HG03139 (cell line): ENCODE results near the gene BACE2.

Source experiments
- ATAC-seq: cut with Tn5 transposase; IDR thresholded peaks from one replicate; pipeline ENCODE4 v1.9.1; 2021; ENCODE audit not compliant: unreplicated experiment

BACE2 gene

DNA sequence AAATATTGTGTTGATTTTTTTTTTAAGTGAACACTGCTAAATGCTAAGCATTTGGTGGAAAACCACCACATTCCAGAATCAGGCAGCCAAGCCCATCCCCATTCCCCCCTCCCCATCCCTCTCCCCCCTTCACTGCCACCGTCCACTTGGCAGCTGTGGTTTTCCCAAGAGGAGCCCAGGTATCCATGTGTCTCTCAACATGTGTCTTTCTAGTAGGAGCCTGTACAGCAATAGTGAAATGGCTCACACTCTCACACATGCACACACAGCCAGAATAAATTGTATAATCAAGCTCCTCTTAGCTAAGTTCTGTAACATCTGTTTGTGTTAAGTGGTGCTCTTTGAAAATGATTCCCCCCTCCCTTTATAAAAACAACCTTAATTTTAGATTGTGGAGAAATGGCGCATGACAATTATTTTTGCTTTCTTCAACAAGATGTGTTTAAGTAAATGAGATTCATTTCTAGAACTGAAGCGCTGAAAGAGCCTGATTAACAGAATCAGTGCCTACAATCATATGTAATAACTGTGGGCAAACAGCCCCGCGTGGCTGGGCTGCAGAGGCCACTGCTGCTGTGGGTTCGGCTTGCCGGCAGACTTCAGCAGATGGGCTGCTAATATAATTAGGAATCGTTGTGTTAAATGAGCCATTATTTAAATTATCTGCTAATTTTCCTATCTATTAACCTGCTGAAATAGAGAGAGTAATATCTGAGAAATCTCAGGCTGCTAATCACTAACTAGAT, 43.3 kb downstream of the BACE2 start:
- ATAC-seq, result no peak

DNA sequence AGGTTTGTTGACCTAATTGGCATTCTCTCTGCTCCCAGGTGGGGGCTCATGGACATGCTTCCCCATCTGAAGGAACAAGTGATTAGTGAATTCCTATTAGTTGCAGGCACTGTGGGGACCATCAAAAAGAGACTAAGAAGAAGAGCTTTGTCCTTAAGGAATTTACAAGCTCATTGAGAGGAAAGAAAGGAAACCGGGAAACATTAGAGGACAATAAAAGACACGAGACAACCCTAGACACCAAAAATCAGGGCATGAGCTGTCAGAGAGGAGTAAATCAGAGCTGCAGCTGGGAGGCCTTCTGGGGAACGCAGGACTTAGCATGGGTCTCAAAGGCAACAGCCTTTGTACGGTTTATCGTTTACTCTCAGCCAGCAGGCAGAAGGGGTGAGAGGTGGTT, 45.1 kb downstream of the BACE2 start:
- no peak for ATAC-seq

DNA sequence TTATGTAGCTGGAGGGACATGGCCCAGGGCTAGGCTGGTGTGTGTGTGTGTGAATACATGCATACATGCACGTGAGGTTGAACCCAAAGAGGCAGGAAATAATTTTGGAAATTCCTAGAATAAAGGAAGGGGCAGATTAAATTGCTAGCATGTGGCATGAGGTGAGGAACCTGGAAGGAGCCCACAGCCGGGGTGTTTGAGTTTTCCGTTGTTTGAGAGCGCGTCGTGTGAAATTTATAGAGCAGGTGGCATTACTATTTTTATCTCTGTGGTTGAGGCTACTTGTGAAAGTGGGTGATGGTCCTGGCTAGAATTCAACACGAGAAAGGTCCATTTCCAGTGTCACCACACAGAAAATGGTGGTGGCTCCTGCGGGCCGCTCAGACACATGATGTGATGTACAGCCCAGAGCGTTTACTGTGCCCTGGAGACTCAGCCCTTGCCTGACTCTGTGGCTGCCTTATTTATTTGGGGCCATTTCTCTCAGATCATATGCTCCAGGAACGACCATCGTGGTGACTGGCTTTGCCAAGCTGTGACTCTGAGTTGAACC, 48.0 kb downstream of the BACE2 start:
- ATAC-seq, result no peak

DNA sequence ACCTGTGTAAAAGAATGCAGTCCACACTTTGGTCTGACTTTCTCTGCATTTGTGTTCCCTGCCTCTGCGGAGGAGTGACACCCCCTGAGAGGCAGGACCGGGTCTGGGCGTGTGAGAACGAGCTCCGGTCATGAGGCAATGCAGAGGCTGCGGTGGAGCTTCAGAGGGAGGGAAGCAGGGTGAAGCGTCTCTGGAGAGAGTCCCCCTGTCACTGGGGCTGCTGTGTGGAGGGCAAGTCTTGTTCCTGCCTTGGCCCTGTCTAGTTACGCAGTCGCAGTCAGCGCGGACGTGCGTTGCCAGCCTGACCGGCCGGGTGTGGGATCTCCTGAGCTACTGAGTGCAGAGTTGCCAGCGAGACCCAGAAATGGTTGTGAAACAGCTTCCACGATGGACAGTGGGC, 48.5 kb downstream of the BACE2 start:
- no peak for ATAC-seq

DNA sequence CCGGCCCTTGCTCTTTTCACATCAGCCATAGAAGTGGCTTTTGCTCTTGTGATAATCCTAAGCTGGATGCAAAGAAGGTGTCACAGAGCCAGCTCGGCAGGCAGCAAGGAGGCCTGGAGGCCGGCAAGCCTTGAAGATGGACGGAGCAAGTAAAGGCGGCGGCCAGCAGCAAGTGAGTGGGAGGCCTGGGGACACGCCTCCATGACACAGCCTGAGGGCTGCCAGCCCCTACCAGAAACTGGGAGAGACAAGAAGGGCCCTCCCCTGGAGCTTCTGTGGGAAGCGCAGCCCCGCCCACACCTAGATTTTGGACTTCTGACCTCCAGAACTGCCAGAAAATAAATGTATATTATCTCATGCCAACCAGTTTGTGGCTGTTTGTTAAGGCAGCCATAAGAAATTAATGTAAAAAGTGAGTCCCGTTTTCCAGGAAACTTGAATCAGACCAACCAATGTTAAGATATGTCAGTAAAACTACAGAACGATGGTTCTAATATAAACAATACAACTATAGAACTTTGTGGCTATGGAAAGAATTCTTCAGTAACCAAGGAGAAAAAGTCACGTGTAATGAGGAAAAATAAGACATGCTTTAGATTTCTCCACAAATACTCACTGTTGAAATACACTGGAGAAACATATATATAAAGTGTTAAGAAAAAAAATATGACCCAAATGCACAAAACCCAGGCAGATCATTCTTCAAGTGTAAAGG, 49.9 kb downstream of the BACE2 start:
- ATAC-seq, result no peak

DNA sequence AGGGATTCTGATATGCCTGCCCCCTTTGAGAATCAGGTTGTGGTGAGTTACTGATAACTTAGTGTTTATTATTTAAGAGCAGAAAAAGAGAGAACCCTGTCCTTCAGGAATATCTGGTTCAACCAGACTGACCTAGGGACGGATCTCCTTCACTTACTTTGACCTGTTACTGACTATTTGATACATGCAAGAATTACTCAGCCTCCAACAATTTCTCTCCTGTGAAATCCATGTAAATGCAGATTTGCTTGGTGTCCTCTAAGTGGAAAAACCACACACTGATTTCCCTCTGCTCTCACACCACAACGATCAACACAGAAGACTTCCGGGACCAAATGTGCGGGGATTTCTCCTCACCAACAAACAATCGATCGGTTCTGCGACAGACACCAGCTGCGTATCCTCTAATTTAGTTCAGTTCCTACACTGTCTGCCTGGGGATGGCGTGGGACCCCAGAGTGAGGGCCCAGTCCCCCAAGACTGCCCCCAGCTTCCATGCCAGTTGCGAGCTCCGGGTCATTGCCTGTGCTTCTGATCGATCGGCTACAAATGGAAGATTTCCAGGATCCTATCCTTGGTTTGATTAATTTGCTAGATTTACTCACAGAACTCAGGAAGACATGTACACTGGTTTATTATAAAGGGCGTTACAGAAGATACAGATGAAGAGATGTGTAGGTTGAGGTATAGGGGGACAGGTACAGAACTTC, 51.7 kb downstream of the BACE2 start:
- ATAC-seq, result no peak

DNA sequence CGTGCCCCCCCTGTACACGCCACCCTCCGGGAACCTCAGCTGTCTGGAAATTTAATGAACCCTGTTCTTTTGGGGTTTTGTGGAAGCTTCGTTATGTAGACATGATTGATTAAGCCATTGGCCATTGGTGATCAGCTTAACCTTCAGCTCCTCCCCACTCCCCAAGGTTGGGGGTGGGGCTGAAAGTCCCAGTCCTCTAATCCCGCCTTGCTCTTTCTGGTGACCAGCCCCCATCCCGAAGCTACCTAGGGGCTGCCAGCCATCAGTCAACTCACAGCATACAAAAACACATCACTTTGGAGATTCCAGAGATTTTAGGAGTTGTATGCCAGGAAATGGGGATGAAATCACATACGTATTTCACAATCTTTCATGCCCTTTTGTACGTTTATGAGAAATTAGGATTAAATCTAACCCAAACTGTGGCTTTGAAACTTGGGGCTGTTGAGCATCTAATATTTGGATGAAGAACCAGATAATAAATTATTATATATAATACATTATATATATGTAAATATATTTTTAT, 52.3 kb downstream of the BACE2 start:
- ATAC-seq, result no peak

DNA sequence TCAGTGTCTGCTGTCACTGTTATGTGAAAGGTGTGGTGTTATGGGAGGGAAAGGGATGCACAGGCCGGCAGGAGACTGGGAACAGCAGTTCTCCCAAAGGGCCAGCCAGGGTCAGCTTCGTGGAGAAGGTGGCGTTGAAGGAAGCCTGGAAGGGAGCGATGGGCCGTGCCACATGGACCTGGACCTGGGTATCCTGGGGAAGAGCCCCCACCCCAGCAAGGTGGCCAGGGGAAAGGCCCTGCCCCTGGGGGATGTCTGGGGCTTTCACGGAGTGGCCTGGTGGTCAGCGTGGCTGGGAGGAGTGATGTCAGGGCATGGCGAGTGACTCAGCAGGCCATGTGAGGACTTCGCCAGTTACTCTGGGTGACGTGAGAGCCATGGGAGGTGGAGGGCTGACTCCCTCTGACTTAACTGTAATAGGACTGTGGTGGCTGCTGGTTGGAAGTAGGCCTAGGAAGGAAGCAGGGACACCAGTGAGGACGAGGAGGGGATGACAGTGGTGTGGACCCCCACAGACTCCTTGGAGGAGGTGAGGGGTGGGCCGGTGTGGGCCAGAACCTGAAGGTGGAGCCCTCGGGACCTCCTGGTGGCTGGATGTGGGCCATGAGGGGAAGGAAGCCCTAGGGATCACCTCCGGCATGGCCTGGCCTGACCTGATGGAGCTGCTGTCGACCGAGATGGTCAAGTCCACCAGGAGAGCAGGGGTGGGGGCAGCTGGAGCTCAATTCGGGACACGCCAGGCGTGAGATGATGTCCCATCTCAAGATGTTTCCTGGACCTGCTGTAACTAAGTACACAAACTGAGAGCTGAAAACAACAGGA, 54.5 kb downstream of the BACE2 start:
- no peak for ATAC-seq

DNA sequence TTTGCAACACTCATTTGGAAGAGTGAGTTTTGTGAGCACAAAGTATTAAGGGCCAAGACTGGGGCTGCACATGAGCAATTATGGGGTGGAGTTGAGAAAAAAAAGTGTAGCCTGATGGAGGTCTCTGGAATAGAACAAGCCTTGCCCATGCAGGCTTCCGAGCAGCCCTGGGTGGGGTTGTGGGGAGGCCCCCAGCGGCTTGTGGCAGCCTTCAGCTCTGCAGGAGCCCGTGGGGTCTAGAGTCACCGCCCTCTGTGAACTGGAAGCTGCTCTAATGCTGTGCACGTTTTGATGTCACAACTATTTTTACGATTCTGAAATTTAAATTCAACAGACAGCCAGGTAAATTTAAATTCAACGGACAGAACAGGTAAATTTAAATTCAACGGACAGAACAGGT, 58.9 kb downstream of the BACE2 start:
- ATAC-seq, result no peak

DNA sequence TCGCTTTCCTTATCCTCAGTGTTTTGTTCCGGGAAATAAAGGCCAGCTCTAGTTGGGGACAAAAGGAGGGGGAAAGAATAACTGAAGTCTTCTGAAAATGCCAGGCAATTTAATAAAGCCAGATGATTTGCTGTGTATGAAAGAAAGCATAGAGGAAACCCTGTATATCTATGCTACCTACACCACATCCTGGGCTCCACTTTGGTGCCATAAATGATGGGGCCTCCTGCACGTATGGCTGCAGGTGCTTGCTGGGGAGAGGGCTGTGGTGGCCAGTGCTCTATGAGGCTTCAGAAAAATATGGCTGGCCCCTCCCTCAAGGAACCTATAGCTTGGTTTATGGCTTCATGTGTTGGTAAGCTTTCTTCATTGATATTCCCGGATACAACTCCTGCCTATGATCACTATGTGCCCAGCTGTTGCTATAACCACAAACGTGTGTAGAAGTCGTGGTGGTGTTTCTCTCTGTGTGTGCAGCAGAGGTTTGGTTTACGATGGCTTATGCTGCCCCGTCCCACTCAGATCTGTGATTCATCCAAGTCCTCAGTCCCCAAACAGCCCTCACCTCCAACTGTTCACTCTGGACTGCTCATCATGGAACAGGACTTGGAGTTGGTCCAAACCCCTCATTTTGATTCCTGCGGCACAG, 59.5 kb downstream of the BACE2 start:
- no peak for ATAC-seq

DNA sequence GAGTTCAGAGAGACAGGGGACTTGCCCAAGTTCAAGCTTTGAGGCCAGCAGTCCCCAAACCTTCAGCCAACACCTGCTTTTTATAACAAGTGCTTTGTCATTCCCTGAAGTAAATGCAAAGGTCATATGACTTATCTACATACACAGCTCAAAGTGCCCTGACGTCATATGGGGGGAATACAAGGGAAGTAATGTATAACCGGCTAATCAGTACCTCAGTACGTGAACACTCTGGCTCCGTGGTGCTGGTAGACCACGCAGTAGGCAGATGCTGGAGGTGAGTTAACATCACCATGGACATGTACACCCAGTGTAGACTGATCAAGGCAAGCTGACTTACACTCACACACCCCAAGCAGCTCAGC, 60.0 kb downstream of the BACE2 start:
- no peak for ATAC-seq

DNA sequence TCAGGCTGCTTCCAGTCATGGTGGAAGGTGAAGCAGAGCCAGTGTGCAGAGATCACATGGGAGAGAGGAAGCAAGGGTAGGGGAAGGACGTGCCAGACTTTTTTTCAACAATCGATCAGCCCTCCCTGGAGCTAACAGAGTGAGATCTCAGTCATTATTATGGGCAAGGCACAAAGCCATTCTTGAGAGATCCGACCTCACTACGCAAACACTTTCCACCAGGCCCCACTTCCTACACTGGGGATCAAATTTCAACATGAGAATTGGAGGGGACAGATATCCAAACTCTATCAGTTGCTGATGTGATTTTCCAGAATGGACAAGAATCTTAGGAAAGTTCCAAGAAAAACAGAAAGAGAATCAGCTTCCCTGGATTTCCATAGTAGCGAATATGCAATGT, 60.5 kb downstream of the BACE2 start:
- no peak for ATAC-seq

DNA sequence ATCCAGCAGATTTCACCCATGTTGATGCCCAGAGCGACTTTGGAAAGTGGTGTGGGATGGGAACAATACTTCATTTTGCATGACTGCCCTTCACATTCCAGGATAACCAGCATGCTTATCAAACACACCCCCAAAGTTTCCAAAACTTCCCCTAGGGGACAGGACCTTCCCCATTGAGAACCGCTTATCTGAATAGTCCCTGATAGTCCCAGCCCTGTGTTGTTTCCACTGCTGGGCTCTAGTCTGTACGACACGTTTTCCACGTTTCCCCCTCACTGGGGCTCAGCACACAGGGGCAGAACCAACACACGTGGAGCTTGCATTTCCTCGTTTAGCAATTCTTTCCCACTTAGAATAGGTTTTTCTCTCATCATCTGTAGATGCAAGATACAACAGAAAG, 61.0 kb downstream of the BACE2 start:
- ATAC-seq, result no peak

DNA sequence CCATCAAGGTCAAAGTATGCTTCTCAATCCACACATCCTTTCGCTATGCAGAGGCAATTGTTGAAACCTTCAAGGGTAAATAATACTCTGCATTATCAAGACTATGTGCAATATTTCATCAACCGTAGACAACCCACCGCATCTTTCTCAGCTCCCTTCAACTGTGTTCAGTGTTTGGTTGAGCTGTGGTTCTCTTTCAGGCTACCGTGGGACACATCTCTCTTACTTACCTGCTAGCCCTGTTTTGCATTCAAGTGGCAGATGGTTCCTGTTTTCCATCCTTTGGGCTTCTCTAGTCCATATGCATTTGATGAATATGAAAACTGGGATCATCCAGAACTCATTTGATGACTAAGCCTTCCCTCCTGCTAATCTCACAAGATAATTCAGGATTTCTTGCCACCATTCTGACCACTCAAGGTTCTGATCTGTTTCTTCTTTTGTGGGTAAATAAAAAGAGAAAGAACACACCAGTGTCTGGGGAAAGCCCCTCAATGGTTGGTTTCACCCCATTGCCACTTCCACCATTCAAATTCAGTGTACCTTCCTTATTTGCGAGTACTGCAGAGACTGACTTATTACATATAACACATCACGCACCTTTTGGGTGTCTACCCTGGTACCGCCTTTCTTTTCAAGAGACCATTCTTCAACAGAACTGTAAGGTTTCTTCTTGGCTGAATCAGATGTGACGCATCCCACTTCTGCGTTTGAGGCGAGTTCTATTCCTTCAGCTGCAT, 61.7 kb downstream of the BACE2 start:
- ATAC-seq, result no peak

DNA sequence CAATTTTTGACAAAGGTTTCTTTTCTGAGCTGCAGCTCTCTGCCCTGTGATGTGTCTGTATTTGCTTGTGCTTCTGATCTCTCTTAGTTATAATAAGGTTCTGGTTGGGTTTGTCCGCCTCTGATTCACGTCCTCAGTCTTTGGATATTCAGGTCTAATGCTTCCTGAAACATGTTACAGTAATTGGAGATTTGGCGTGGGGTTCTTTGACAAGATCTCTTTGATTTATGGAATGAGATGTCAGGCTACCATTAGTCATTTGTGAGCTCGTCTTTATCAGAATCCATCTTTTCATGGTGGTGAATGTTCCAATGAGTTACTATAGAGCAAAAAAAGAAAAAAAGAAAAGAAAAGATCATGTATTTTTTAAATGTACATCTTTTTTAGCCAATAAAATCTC, 62.5 kb downstream of the BACE2 start:
- no peak for ATAC-seq

DNA sequence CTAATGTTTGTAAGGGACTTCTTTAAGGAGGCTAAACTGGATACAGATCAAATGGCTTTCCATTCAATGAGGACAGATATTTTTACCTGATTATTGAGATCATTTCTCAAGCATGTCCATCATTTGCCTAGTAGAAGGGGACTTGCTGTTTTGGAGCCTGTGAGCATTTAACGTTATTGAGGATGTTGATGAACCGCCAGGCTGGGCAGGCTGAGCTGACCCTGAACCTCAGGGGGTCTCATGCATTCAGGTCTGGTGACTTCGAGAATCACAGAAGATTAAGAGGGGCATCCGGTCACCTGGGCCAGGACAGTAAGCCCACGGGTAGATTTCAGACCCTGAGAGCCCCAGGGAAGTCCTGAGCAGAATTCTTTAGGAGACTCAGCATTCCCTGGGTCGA, 63.1 kb downstream of the BACE2 start:
- ATAC-seq, result no peak

DNA sequence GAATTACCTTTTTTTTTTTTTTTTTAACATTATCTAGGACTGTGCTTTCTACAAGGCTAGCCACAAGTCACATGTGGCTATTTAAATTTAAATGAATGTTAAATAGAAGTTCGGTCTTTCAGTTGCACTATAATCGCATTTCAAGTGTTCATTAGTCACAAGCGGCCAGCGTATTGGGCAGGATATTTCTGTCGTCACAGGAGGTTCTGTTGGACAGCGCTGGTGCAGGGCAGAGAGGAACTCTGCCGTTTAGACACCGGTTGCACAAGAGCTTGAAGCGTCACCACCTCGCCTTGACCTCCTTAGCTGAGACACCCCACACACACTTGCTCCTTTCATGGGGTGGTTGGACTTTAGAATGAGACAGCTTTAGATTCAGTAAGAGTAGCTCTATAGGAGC, 64.1 kb downstream of the BACE2 start:
- ATAC-seq, result no peak

DNA sequence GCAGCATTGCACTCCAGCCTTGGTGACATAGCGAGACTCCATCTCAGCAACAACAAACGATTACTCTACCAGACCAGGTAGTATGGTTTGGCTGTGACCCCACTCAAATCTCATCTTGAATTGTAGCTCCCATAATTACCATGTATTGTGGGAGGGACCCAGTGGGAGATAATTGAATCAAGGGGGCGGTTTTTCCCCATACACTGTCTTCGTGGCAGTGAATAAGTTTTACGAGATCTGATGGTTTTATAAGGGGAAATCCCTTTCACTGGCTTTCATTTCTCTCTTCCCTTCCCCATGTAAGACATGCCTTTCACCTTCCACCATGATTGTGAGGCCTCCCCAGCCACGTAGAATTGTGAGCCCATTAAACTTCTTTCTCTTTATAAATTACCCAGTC, 66.0 kb downstream of the BACE2 start:
- ATAC-seq, result no peak

DNA sequence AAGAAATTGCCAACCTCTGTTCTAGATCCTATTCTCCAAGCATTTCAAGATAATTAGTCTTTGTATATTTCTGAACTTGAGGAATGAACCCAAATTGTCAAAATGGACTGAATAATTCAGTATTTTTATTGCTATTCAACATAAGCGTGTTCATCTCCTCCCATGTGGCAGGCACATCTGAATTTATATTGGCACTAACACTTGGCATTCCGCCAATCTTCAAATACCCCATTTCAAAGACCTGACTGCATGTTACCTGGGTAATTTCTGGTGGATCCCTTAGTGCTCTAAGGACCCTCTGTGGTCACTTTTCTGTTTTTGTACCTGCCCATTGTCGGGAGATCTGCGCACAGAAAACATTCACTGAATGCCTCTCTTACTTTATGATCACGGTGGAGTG, 66.6 kb downstream of the BACE2 start:
- no peak for ATAC-seq

DNA sequence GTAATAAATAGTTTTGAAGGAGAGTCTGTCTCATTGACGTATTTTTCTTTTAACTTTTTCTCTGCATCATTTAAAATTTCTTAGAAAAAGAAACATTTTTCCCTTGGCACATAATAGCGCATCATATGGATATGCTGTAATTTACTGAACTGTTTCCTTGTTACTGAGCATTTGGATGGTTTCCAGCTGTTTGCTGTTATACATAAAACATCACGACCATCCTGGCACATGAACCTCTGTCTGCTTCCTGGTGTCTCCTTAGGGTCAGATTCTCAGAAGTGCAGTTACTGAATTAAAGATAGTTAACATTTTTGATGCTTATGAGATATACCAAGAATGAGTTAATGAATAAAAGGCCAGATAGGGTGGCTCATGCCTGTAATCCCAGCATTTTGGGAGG, 67.2 kb downstream of the BACE2 start:
- ATAC-seq, result no peak
